ENCODE measurements around the gene THOC5.
"Not testable (repeated sequence)": the region's sequence is repeated elsewhere in the genome, so short reads cannot be mapped to it uniquely, and the experiment has no call there.

The THOC5 gene

DNA sequence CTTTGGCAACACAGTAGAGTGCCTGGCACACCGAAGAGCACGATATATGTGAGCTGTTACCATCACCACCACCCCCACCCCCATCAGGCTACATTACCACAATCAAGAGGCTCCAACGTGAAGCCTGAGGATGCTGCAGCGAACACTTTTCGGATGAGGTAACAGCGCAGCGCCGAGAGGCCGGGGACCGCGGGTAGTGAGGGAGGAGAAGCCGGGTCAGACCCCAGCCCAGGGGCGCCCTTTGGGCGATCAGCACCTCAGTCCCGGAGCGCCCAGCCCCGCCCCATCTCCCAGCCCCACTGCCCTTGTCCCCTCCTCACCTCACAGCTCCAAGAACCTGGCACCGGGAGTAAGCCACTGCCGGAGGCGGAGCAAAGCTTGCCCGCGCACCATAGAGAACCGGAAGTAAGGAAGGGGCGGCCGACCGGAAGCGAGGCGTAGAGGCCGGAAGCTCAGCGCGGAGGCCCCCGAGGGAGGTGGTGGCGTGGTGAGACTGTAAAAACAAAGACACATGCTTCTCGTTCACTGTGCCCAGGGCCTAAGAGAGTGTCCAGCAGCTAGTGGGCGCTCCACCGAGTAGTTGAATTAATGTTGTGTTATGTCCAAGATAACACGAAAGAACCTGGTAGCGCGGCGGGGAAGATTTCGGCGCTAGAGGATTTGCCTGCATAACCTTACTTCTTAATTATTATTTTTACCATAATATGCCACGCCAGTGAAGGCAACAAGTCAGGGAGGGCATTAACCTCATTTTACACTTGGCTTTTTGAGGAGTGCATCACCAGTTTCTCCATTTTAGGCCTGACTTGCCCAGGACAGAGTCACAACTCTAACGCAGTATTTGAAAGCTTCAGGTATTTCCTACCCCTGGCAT lies at the start of gene THOC5:
Gene THOC5, minus strand, starts transcription at position 407 of the 874 bp plus-strand sequence. CDS start 4,610 bp downstream, outside the sequence.
- DNase-seq: peak; percentile 62 to 97 (median 92)

DNA sequence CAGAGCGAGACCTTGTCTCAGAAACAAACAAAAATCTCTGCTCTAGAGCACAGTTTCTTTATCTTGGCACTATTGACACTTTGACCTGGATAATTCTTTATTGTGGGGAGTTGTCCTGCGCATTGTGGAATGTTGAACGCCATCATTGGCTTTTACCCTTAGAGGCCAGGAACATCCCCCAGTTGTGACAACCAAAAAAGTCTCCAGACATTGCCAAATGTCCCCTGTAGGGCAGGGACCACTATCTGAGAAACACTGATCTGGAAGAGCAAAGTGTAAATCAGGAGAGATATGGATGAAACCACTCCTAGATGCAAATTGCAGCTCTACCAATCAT lies 45.1 kb upstream of the THOC5 start:
- no peak for DNase-seq

DNA sequence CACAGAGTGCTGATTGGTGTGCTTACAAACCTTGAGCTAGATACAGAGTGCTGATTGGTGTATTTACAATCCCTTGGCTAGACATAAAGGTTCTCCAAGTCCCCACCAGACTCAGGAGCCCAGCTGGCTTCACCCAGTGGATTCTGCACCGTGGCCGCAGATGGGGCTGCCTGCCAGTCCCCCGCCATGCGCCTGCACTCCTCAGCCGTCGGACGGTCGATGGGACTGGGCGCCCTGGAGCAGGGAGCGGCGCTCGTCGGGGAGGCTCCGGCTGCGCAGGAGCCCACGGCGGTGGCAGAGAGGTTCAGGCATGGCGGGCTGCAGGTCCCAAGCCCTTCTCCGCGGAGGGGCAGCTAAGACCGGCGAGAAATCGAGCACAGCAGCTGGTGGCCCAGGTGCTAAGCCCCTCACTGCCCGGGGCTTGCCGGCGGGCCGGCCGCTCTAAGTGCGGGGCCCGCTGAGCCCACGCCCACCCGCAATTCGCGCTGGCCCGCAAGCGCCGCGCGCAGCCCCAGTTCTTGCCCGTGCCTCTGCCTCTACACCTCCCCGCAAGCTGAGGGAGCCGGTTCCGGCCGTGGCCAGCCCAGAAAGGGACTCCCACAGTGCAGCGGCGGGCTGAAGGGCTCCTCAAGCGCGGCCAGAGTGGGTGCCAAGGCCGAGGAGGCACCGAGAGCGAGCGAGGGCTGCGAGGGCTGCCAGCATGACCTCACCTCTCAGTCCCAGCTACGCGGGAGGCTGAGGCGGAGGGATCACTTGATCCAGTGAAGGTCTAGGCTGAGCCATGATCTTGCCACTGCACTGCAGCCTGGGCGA lies 44.5 kb upstream of the THOC5 start:
- DNase-seq: not testable (repeated sequence)

DNA sequence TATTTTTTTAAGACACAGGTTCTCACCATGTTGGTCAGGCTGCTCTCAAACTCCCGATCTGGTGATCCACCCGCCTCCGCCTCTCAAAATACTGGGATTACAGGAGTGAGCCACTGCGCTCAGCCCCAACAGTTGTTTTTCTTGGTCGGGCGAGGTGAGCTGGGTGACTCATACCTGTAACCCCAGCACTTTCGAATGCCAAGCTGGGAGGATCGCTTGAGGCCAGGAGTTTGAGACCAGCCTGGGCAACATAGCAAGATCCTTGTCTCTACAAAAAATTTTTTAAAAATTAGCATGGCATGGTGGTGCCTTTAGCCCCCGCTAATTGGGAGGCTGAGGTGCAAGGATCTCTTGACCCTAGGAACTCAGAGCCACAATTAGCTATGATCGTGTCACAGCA lies 42.9 kb upstream of the THOC5 start:
- DNase-seq: no peak

DNA sequence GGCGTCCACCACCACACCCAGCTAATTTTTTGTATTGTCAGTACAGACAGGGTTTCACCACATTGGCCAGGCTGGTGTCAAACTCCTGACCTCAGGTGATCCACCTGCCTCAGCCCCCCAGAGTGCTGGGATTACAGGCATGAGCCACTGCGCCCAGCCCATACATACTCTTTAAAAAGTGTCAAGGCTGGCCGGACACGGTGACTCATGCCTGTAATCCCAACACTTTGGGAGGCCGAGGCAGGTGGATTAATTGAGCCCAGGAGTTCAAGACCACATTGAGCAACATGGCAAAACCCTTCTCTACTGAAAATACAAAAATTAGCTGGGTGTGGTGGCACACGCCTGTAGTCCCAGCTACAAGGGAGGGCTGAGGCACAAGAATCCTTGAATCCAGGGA lies 40.9 kb upstream of the THOC5 start:
- DNase-seq: not testable (repeated sequence)

DNA sequence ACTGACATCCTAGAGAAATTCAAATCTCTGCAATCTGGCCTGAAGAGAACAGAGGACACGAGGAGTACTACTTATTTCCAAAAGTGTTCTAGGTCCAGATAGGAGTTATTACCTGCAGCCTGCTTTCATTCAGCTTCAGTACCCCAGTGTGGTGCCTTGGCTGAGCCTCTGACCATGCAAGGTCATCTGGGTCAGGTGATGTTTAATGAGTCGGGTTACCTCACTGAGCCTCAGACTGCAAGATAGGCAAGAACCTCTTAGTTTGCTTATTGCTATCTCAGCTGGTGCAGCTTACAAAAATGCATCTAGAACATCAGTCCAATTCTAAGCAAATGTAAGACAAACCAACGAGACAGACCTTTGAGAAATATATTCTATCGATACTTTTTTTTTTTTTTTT lies 40.4 kb upstream of the THOC5 start:
- DNase-seq: no peak

DNA sequence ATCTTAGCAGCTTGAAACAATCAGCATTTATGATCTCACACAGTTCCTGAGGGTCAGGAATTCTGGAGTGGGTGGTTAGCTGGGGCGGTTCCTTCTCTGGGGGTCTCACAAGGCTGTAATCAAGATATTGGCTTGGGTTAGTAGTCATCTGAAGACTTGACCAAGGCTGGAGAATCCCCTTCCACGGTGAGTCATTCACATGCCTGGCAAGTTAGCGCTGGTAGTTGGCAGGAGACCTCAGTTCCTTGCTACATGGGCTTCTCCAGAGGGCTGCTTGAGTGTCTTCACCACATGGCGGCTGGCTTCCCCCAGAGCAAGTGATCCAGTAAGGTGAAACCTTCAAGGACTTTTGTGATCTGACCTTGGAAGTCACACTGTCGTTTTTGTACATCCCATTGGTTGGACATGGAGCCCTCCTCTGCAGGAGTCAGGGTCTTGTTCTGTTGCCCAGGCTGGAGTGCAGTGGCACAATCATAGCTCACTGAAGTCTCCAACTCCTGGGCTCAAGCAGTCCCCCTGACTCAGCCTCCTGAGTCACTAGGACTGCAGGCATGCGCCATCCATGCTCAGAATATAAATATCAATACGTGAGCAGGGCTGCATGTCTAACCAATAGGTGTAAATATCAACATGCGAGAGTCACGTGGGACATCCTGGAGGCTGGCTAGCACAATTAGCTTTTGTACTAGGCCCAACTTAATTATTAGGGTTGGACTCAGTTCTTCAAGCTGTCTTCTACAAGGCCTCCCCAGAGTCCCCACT lies 34.6 kb upstream of the THOC5 start:
- no peak for DNase-seq

DNA sequence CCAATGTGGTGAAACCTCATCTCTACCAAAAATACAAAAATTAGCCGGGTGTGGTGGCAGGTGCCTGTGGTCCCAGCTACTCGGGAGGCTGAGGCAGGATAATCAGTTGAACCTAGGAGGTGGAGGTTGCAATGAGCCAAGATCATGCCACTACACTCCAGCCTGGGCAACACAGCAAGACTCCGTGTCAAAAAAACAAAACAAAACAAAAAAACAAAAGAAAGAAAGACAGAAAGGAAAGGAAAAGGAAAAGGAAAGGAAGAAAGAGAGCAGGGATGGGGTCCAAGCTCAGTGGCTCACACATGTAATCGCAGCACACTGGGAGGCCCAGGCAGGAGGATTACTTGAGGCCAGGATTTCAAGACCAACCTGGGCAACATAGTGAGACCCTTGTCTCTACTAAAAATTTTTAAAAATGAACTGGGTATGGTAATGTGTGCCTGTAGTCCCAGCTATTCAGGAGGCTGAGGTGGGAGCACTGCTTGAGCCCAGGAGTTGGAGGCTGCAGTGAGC lies 32.7 kb upstream of the THOC5 start:
- DNase-seq: not testable (repeated sequence)

DNA sequence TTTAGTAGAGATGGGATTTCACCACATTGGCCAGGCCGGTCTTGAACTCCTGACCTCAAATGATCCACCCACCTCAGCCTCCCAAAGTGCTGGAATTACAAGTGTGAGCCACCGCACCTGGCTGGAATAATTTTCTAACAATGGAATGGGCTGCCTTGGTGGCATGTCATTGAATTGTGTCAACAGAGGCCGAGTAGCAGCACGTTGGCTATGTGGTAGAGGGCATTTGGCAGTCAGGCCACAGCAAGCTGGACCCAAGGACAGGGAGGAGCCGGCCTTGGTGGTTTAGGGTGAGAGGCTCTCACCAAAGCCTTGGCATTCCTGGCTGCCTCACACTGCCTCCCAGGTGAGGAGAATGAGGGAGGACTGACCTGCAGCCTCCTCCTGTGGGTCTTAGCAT lies 31.4 kb upstream of the THOC5 start:
- no peak for DNase-seq

DNA sequence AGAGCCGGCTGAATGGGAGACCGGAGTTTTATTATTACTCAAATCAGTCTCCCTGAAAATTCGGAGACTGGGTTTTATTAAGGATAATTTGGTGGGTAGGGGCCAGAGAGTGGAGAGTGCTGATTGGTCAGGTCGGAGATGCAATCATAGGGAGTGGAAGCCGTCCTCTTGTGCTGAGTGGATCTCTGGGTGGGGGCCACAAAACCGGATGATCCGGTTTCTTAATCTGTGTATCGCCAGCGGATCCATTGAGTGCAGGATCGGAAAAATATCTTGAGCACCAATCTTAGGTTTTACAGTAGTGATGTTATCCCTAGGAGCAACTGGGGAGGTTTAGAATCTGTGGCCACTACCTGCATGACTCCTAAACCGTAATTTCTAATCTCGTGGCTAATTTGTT lies 28.2 kb upstream of the THOC5 start:
- DNase-seq: no peak

DNA sequence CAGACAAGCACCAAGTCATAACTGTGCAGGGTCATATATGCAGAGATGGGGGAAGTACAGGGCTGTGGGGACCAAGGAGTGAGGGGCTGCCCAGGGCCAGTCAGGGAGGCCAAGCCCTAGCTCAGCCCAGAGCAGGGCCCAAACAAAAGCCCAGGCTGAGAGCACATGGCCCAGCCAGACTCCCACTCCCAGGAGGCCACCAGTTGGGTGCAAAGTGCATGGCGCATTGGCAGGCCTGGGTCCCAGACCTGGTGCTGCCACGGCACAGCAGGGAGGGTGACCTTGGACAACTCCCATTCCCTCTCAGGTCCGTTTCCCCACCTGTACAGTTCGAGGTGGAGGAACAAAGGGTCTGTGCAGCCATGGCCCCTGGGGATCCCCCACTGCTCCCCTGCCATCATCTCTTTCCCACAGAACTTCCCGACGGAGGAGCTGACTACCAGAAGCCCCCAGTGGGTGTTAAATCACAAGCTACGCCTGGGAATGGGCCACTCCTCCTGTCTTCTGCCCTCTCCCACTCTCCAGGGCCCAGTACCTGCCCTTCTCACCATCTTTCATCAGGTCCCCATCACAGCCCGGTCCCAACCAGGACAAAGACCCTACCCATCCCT lies 26.7 kb upstream of the THOC5 start:
- peak in 4 of 51 donors; percentile 8 to 45 (median 20) for DNase-seq

DNA sequence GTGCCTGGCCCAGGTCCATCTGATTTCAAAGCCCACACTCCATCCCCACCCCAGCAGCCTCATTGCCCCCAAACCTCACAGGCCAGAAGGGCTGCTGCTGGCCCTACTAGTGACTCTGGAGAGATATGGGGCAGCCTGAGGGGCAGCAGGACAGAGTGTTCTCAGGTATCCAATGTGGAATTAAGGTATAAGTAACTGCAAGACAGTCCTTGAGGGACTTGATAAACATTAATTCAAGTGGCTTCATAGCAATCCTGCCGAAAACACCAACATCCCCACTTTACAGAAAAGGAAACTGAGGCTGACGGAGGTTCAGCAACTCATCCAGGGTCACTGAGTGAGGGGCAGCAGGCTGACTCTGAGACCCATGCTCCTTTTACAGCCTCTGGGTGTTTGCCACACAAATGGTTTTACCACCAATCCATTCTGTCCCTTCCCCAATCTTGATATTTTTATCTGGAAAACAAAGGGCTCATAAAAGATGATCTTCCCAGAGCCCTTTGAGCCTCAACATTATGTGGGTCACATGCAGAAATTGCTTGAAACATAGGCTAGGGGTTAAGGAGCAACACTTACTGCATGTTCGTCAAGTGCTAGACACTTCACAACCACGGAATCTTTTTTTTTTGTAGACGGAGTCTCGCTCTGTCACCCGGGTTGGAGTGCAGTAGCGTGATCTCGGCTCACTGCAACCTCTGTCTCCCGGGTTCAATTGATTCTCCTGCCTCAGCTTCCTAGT lies 25.1 kb upstream of the THOC5 start:
- no peak for DNase-seq

DNA sequence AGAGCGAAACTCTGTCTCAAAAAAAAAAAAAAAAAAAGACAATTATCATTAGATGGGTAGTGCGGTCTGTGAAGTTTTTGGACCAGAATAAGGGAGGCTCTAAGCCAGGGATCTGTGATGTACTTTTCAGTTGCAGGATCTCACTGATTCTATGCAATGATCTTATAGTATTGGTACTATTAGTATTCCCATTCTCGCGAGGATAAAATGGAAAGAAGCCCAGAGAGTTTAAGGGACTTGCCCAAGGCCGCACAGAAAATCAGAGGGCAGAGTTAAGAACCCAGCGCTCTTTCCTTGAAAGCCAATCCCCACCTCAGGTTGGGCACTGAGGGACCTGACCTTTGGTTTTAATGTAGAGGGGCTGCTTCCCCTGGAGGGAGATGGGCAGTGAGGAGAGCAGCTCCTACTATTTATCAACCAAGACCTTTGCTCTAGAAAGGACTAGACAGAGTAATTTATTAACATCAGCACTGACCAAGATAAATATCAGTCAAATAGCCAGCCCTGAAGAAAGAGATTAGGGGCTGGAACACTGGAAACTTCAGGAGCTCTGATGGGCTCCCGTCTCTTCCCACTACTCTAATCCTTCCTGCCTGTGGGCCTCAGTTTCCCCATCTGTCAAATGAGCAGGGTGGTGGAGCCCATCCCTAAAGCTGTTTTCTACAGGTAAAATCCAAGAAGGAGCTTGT lies 21.3 kb upstream of the THOC5 start:
- DNase-seq: no peak

DNA sequence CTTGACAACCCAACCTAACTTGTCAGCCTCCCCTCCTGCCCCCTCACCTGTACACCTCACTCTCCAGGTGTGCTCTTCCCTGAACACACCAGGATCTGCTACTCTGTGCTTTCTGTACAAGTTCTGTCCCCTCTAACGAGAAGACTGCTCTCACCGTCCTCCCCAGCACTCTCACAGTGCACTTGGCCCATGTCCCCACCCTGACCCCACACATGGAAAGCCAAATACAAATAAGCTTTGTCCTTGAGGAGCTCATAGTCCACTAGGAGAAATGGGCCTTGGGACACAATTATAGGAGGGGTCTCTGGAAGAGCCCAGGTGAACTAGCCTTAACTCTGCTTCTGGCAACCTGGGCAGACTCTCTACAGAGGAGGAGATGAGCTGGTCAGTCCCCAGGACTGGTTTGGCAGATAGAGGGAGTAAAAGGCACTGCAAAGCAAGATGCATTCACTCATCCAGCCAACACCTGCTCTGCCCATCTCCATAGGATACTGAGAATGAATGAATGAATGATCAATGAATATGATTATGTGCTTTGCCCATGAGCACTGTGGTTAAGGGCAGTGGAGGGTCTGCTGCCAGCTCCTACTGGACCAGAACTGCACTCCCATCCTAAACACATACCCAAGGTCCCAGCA lies 17.5 kb upstream of the THOC5 start:
- no peak for DNase-seq

DNA sequence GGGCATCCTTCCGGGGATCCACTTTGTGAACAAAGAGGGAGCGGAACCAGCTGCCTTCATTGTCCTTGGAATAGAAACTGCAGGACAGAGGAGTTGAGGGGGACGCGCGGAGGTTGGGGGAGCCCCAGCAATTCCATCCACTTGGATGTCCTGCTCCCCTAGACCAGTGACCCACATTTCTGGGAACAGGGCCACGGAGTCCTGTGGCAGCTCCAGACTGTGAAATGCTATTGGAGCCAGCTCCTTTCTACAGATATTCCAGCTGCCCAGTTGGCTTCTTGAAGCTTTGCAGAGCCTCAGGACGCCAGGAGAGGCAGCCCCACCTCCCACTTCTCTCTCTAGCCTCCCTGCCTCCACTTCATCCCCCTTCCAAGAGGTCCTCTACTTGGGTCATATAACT lies 16.9 kb upstream of the THOC5 start:
- peak in 12 of 51 donors; percentile 3 to 53 (median 24) for DNase-seq

DNA sequence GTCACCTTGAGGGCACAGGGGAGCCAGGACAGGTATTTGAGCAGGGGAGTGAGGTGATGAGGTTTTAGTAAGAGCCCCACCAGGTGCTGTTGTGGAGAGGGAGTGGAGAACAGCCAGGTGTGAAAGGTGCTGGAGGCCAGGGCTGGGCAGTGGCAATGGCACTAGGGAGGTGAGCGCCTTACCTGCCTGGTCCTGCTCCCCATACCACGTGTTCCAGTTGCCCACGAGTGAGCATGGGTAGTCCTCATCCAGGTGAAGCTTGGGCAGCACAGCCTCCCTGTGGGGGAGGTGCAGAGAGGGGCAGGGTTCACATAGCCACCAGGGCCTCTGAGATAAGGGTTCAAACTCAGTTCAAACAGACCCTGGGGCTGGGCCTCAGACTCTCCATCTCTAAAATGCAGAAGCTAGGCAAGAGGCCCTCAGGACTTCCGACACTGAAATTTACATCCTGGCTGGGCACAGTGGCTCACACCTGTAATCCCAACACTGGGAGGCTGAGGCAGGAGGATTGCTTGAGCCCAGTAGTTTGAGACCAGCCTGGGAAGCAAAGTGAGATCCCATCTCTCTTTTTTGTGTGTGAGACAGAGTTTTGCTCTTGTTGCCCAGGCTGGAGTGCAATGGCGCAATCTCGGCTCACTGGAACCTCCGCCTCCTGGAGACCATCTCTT lies 15.6 kb upstream of the THOC5 start:
- no peak for DNase-seq

DNA sequence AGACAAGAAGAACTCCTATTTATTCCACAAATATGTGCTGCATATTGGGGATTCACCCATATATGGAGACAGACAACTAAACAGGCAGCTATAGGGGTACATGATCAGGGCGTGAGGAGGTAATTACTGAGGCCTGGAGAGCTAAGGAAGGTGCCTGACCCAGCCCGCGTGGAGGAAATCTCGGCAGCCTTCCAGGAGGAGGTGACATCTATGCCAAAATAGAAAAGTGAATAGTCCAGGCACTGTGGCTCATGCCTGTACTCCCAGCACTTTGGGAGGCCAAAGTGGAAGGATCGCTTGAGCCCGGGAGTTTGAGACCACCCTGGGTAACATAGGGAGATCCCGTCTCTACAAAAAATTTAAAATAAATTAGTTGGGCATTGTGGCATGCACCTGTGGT lies 13.8 kb upstream of the THOC5 start:
- DNase-seq: no peak

DNA sequence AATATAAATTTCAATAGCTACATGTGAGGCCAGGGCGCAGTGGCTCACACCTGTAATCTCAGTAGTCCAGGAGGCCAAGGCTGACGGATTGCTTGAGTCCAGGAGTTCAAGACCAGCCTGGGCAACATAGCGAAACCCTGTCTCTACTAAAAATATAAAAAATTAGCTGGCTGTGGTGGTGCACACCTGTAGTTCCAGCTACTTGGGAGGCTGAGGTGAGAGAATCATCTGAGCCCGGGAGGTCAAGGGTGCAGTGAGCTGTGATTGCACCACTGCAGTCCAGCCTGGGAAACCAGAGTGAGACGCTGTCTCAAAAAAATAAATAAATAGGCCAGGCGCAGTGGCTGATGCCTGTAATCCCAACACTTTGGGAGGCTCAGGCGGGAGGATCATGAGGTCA lies 13.0 kb upstream of the THOC5 start:
- not testable (repeated sequence) for DNase-seq
